Fibroblast of the conjunctiva (primary cell): ENCODE data around the gene IGLL1.
"Not testable (repeated sequence)": the region's sequence is repeated elsewhere in the genome, so short reads cannot be mapped to it uniquely, and the experiment has no call there.

Source experiments
- DNase-seq: peaks from one replicate; pipeline ENCODE4 v3.0.0-alpha.2; 2010; ENCODE audit warnings: low read depth

Gene IGLL1

GRCh38 chr22:23562186-23562585, 17.9 kb downstream of the IGLL1 start:
- DNase-seq, result no peak

- not testable (repeated sequence) for DNase-seq
Observed at GRCh38 chr22:23561025-23561510, 19.0 kb downstream of the IGLL1 start.

- not testable (repeated sequence) for DNase-seq
Observed at GRCh38 chr22:23560215-23560614, 19.9 kb downstream of the IGLL1 start.

GRCh38 chr22:23557467-23557866, 22.6 kb downstream of the IGLL1 start:
- DNase-seq, result no peak

GRCh38 chr22:23557036-23557435, 23.1 kb downstream of the IGLL1 start:
- DNase-seq, result no peak

- DNase-seq, result no peak
Observed at GRCh38 chr22:23556026-23556620, 24.0 kb downstream of the IGLL1 start.

GRCh38 chr22:23555118-23555517, 25.0 kb downstream of the IGLL1 start:
- no peak for DNase-seq

- DNase-seq, result no peak
Observed at GRCh38 chr22:23553924-23554870, 25.9 kb downstream of the IGLL1 start.

GRCh38 chr22:23553438-23553837, 26.7 kb downstream of the IGLL1 start:
- no peak for DNase-seq

GRCh38 chr22:23552573-23552972, 27.5 kb downstream of the IGLL1 start:
- DNase-seq, result no peak

- no peak for DNase-seq
Observed at GRCh38 chr22:23551385-23551784, 28.7 kb downstream of the IGLL1 start.

GRCh38 chr22:23550049-23550650, 29.9 kb downstream of the IGLL1 start:
- no peak for DNase-seq

- DNase-seq, result no peak
Observed at GRCh38 chr22:23549198-23549595, 30.9 kb downstream of the IGLL1 start.

GRCh38 chr22:23548501-23549197, 31.4 kb downstream of the IGLL1 start:
- DNase-seq, result no peak

- no peak for DNase-seq
Observed at GRCh38 chr22:23547818-23548500, 32.1 kb downstream of the IGLL1 start.

GRCh38 chr22:23547382-23547781, 32.7 kb downstream of the IGLL1 start:
- not testable (repeated sequence) for DNase-seq

GRCh38 chr22:23544852-23545251, 35.2 kb downstream of the IGLL1 start:
- no peak for DNase-seq

GRCh38 chr22:23543506-23544000, 36.5 kb downstream of the IGLL1 start:
- DNase-seq, result not testable (repeated sequence)

GRCh38 chr22:23542933-23543332, 37.2 kb downstream of the IGLL1 start:
- DNase-seq, result no peak

- not testable (repeated sequence) for DNase-seq
Observed at GRCh38 chr22:23542391-23542790, 37.7 kb downstream of the IGLL1 start.

- not testable (repeated sequence) for DNase-seq
Observed at GRCh38 chr22:23541849-23542281, 38.2 kb downstream of the IGLL1 start.
